Measurements from ENCODE around the gene CHSY3.

CHSY3 gene

GRCh38 chr5:130096483-130096882 is 192.2 kb downstream of the CHSY3 start:
- no peak for DNase-seq (ENCODE audit: low read depth)

DNA sequence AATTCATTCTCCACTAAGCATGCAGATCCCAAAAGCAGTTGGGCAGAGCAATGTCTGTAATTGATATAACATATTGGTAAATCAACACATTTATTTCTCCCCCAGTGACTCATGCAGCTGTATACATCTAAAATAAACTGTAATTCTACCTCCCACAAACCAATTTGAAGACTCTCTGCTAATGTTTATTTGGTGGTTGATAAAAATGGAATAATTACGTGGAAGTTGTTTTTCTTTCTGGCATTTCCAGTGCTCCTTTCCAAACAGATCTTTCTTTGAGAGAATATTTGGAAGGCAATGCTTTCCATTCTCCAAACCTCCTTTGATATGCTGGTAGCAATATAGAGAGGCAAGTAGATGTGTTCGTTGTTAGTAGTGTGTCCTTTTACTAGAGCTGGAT is 194.7 kb downstream of the CHSY3 start:
- DNase-seq (ENCODE audit: low read depth): no peak

DNA sequence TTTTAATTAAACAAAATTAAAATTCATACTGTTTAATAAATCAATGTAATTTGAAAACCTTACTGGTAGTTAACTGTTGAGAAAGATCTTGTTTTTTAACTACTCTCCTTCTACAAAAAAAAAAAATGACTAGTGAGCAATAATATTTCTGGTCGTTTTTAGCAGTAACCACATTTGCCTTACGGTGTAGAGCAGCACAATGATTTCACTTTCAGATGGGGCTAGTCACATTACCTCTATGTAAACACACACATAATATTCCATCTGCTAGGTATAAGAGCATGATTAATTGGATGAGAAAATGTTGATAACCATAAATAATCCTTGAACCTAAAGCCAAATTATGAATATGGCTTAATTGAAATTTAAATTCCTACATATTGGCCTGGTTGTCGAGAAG is 198.1 kb downstream of the CHSY3 start:
- no peak for DNase-seq (ENCODE audit: low read depth)

DNA sequence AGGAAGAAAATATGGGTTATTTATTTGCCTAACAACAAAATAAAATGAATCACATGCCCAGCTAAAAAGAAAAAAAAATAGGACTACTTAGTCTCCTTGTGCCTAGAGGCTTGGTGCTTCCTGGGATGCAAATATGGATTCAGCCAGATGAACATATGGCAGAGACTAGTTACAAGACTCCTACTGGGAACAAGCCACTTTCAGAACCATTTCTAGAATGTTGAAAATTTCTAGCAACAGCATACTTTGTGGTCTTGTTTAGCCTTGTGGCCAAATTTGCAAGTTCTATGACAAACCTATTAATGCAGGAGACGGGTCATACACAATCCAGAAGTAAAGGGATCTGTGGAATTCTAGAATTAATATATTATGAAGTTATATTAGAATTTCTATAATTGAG is 198.7 kb downstream of the CHSY3 start:
- no peak for DNase-seq (ENCODE audit: low read depth)

- no peak for DNase-seq (ENCODE audit: low read depth)
These were observed 200.8 kb downstream of the CHSY3 start for GRCh38 chr5:130104895-130105688.

- DNase-seq (ENCODE audit: low read depth): no peak
These were observed 202.2 kb downstream of the CHSY3 start for GRCh38 chr5:130106480-130106879.

DNA sequence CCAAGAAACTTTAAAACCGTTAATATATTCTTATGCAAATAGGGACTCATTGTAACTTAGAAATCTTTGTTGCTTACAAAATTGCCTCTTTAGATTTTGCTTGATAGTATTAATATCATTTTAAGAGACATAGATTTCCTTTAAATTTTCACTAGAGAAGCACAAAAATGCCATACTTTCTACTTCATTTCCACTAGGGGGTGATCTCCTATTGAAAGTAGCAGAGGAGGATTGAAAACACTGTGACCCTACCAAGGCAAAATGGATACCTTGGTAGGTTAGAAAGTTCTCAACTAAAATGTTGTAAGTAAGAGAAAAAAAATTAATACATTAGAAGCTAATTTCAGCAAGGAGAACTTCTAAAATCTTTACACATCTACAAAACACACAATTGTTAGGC is 204.9 kb downstream of the CHSY3 start:
- no peak for DNase-seq (ENCODE audit: low read depth)

- DNase-seq (ENCODE audit: low read depth): no peak
These were observed 206.1 kb downstream of the CHSY3 start for GRCh38 chr5:130110328-130110727.

DNA sequence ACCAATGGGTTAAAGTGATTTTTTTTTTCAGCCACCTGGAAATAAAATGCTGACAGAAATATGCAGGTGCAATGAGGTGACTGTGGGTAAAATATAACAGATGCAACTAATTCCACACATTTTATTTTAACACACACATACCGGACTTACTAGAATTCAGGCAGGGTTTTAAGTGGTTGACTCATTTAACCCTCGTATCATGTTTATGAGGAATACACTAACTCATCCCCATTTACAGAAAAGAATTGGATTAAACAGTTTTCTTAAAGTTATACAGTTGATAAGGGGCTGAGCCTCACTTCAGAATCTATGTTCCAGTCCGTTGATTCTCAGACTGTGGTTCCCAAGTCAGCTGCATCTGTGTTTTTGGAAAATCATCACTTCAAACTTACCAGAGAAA is 207.5 kb downstream of the CHSY3 start:
- no peak for DNase-seq (ENCODE audit: low read depth)

GRCh38 chr5:130112246-130112645 is 208.0 kb downstream of the CHSY3 start:
- DNase-seq (ENCODE audit: low read depth): no peak

- DNase-seq (ENCODE audit: low read depth): no peak
These were observed 211.4 kb downstream of the CHSY3 start for GRCh38 chr5:130115686-130116085.

DNA sequence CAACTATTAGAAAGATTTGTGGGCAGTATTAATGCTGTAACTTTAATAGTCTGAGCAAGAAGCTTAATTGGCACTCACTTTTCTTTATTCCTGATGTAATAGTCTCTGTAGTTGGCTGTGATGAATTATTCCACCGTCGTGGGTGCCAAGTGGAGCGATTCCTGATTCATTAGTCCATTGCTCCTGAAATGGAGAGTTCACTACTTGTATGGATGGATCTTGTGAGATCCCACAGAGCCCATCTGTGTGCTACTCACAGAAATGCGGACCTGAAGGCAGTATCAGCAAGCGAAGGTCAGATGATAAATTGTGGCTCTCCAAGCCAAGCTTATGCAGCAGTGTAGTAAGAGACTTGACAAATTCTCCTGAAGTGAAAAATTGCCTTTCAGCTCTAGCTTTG is 212.2 kb downstream of the CHSY3 start:
- DNase-seq (ENCODE audit: low read depth): no peak

- DNase-seq (ENCODE audit: low read depth): no peak
These were observed 212.7 kb downstream of the CHSY3 start for GRCh38 chr5:130116972-130117371.

GRCh38 chr5:130126746-130127145 is 222.5 kb downstream of the CHSY3 start:
- DNase-seq (ENCODE audit: low read depth): no peak

DNA sequence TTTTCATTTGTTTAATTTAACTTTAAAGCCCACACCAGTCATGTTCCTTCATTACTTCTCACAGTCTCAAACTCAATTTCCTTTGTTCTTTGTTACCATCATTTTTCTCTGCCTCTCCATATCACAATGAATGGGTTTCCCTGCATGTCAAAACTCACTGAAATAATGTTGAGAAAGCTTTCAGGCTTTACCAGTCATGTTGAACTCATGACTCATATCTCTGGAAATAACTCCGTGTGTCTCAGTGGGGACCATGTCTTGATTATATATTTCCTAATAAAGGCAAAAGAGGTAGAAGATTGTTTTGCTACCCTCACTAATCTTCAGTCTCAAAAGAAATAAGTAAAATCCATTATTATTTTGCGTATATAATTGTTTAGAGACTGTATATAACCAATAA is 231.2 kb downstream of the CHSY3 start:
- no peak for DNase-seq (ENCODE audit: low read depth)

- DNase-seq (ENCODE audit: low read depth): no peak
These were observed 232.0 kb downstream of the CHSY3 start for GRCh38 chr5:130136300-130136699.

GRCh38 chr5:130137681-130138080 is 233.4 kb downstream of the CHSY3 start:
- DNase-seq (ENCODE audit: low read depth): no peak

GRCh38 chr5:130138406-130139045 is 234.3 kb downstream of the CHSY3 start:
- no peak for DNase-seq (ENCODE audit: low read depth)

DNA sequence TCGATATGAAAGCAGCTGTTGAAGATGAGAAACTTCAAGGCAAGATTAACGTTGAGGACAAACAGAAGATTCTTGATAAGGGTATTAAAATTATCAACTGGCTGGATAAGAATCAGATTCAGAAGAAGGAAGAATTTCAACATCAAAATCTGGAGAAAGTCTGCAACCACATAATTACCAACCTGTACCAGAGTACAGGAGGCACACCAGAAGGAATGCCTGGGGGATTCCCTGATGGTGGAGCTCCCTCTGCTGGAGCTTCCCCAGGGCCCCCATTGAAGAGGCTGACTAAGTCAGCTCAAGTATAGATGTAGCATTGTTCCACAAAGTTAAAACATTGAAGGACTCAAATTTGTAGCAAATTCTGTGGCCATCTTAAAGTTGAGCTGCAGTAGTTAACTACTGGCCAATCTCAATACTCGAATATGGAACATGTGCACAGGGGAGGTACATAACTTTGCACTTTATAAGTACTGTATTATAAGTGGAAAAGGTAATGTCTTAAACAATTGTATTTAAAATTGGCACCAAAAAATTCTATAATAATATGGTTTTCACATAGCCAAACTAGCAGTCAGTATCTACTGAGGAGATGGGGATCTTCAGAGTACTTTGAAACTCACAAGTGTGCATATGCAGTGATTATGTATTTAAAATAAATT is 237.5 kb downstream of the CHSY3 start:
- no peak for DNase-seq (ENCODE audit: low read depth)

GRCh38 chr5:130151239-130151638 is 247.0 kb downstream of the CHSY3 start:
- no peak for DNase-seq (ENCODE audit: low read depth)

DNA sequence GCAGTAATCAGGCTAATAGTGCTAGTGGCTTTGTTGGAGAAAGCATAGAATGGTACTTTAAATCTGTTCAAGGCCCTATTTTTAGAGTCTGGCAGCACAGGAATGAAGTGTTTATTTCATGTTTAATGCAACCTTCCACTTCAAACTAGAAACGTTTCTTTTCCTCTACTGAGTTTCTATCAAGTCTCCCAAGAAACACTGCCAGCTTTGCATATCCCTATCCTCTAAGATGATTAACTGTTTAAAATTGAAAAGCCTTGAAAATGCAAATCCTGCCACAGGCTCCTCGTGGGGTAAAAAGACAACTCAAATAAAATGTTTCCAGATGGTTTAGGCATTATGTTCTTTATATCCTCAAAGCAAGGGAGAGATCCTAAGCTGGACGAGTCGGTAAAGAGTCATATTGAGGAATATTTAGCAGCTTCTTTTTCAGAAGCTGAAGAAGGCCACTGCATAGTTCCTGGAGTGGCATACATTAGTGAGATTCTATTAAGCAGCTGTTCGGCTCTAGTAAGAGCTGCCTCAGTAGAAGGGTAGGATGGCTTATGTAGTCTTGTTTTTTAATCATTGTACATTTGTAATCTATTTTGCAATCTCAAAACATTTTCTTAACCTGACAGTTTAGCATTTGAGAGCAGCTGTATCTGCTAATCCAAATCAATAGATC is 251.2 kb downstream of the CHSY3 start:
- no peak for DNase-seq (ENCODE audit: low read depth)

DNA sequence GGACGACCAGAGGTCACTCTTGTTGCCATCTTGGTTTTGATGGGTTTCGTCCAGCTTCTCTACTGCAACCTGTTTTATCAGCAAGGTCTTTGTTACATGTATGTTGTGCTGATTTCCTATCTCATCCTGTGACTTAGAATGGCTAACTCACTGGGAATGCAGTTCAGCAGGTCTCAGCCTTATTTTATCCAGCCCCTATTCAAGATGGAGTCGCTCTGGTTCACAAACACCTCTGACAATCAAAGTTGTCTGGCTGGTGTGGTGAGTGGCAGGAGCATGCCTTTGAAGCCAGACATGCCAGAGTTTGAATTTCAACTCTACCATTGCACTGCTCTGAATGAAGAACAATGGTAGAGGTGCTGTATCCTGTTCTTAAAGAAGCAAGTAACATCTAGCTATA is 253.8 kb downstream of the CHSY3 start:
- no peak for DNase-seq (ENCODE audit: low read depth)

DNA sequence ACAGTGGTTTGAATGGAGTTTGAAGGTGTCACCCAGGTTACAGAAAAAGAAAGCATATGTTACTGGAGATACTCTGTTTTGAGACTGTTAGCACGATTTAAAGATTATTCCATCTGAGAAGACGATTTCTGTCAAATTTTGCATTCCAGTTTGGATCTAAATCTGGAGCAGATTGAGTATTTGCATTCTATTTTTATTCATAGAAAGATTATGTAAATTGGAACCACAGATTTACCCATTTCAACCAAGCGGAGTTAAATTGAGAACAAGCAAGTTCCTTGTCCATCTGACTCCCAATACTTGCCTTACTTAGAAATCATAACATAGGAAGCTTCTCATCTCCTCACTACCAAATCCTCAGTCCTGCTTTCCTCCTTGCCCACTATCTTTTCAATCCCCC is 255.7 kb downstream of the CHSY3 start:
- DNase-seq (ENCODE audit: low read depth): no peak

Measured in activated T-cell treated with anti-CD3 and anti-CD28 coated beads for 48 hours (primary cell).